Adrenal gland (tissue), 12 donors: ENCODE measurements around the gene LYZ. TPM values are rescaled to one million over a fixed set of nuclear protein-coding genes. Genes with fewer than 3 reads are reported as not detected.

Experiments used
- DNase-seq, 7 donors: peaks; one replicate each; pipeline ENCODE4 v3.0.0-alpha.2; 2019 to 2020
- H3K27ac ChIP-seq, 5 donors: fragments of 200-600 bp; sonication (generic) in 4 of 5; 1 replicate in 3 of 5; 2 replicates in 2 of 5; pipeline versions ENCODE4 v1.5.1 to v1.8.0; 2016 to 2020; ENCODE audit warnings: mild to moderate bottlenecking in 1 of 5
- H3K27me3 ChIP-seq: fragments of 200-600 bp; 2 replicates; pipeline ENCODE4 v1.8.0; 2021
- H3K36me3 ChIP-seq, 2 donors: fragments of 200-600 bp; replicated peaks in 1 of 2; 1 replicate in 1 of 2; 2 replicates in 1 of 2; pipeline versions ENCODE4 v1.5.1 to v1.8.0; 2018 to 2022
- H3K4me1 ChIP-seq, 2 donors: fragments of 200-600 bp; replicated peaks in 1 of 2; 1 replicate in 1 of 2; 2 replicates in 1 of 2; pipeline versions ENCODE4 v1.5.1 to v1.8.0; 2018 to 2021
- H3K4me3 ChIP-seq, 4 donors: fragments of 200-600 bp; sonication (generic) in 3 of 4; one replicate each; pipeline ENCODE4 v1.5.1; 2016 to 2018
- H3K9me3 ChIP-seq, 3 donors: fragments of 200-600 bp; sonication (generic) in 1 of 3; replicated peaks in 1 of 3; 1 replicate in 2 of 3; 2 replicates in 1 of 3; pipeline versions ENCODE4 v1.5.1 to v1.8.0; 2016 to 2021
- POLR2A ChIP-seq, 2 donors: fragments of 450-650 bp; IDR thresholded peaks; one replicate each; pipeline ENCODE4 v1.6.1; 2017; ENCODE audit warnings: antibody characterized with exemption in 2 of 2, mild to moderate bottlenecking in 2 of 2, moderate library complexity in 1 of 2
- WGBS, 4 donors: extraction: QIAGEN DNeasy Blood & Tissue Kit in 2 of 4; methylation state at CpG; one replicate each; pipeline versions ENCODE4 v1.1.5 to v1.1.7; 2013 to 2017; 5-methylcytosine and 5-hydroxymethylcytosine counted together
- intact Hi-C, 2 donors: fragments of 100-400 bp; cut with DNase I; formaldehyde crosslinking; loops; one replicate each; pipeline versions ENCODE4 v1.14.1 to v1.15.0; 2022 to 2023
- polyA plus RNA-seq, 3 donors: library from polyadenylated mRNA; stranded (reverse); fragments of 200-250 nt in 2 of 3; fragments of 350-450 nt in 1 of 3; fragmentation: Illumina TruSeq in 1 of 3; extraction: RNeasy Lipid Tissue Mini Kit (QIAGEN cat#74804) in 1 of 3; gene quantifications; one replicate each; pipeline ENCODE4 v1.2.3, GENCODE V29; 2013 to 2014
- total RNA-seq, 9 donors: library from RNA; depleted of rRNA in 4 of 9; stranded (reverse); fragments of >200 nt in 4 of 9; fragments of 120-200 nt in 1 of 9; fragmentation: NEBNext Ultra II Directional in 1 of 9; extraction: Animal tissue kit (Norgen Biotek cat#: 25700) in 1 of 9; gene quantifications; one replicate each; pipeline versions ENCODE4 v1.1.0 to v1.2.4, GENCODE V29; 2013 to 2023
- TF ChIP-seq, protein P1 (sequence below), 6 experiments: fragments of 450-650 bp in 4 of 6; fragments of 200-600 bp in 2 of 6; sonication (generic) in 1 of 6; IDR thresholded peaks; 1 replicate in 5 of 6; 2 replicates in 1 of 6; pipeline versions ENCODE4 v1.5.1 to v1.8.0; 2016 to 2021; ENCODE audit warnings: antibody characterized with exemption in 6 of 6, mild to moderate bottlenecking in 2 of 6, moderate library complexity in 1 of 6
- donor health status: healthy with polysubstance abuse.
- donor health status: Bipolar disorder and iron deficiency.
- donor health status: DM: yes; HTN: yes; CAD: no.
- donor health status: DM: no; HTN: no; CAD: no.
- donor health status: DM: no; HTN: no; CAD: no.
- donor health status: DM: yes; HTN: yes; CAD: no.

Gene LYZ
- total and polyA plus RNA-seq, 12 donors: 8.2 to 98.5 (median 28.6) TPM

DNA sequence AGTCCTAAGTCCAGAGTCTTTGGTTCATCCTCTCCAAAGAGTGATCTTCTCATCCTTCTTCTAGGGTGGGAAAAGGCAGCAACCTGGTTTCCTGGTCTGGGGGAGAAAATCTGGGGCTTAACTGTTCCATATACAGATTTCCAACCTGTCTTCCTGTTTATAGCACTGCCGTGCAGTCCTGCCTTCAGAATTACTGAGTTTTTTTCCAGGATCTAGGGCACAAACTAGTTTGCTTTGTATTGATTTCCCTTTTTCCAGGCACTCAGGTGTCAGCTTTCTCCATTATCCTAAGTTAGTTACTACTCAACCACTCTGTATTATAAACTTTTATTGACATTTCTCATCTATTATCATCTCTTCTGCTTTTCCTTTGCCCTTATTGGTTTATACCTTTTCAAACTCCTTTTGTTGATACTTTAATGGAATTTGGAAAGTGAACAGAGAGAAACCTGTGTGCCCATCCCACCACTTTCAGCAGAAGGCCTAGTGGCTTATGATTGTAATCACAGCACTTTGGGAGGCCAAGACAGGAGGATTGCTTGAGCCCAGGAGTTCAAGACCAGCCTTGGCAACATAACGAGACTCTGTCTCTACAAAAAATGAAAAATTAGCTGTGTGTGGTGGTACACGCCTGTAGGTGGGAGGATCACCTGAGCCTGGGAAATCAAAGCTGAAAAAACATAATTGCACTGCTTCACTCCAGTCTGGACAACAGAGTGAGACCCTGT is 4.1 kb upstream of the LYZ start:
- intact Hi-C loops: no loop called here

DNA sequence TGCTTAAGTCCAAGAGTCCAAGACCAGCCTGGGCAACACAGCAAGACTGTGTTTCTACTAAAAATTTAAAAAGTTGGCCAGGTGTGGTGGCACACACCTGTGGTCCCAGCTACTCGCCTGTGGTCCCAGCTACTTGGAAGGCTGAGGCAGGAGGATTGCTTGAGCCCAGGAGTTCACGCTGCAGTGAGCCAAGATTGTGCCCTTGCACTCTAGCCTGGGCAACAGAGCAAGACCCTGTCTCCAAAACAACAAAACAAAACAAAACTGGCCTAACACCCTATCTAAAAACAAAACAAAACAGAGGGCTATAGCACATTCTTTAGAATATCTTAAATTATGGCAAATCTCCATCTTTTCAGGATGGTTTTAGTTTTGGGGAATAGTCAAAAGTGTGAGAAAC is 3.1 kb upstream of the LYZ start:
- peaks cover 0 to 7% of the 10 kb centered on the region in 2 donors for H3K4me1 ChIP-seq
- no peaks in the 10 kb centered on the region for H3K9me3 ChIP-seq
- WGBS, 4 donors: 83 to 97% (median 92%) methylated on average over 2 of the region's 2 CpGs
- TF ChIP-seq POLR2A (IDR thresholded peaks at IDR 0.05): no peak
- TF ChIP-seq, protein P1, sequence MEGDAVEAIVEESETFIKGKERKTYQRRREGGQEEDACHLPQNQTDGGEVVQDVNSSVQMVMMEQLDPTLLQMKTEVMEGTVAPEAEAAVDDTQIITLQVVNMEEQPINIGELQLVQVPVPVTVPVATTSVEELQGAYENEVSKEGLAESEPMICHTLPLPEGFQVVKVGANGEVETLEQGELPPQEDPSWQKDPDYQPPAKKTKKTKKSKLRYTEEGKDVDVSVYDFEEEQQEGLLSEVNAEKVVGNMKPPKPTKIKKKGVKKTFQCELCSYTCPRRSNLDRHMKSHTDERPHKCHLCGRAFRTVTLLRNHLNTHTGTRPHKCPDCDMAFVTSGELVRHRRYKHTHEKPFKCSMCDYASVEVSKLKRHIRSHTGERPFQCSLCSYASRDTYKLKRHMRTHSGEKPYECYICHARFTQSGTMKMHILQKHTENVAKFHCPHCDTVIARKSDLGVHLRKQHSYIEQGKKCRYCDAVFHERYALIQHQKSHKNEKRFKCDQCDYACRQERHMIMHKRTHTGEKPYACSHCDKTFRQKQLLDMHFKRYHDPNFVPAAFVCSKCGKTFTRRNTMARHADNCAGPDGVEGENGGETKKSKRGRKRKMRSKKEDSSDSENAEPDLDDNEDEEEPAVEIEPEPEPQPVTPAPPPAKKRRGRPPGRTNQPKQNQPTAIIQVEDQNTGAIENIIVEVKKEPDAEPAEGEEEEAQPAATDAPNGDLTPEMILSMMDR (IDR thresholded peaks at IDR 0.05): no peak
- H3K4me3 ChIP-seq: no peak overlapping the region
- H3K36me3 ChIP-seq: no peaks in the 10 kb centered on the region
- intact Hi-C loops: no loop called here
- no peak overlapping the region for H3K27ac ChIP-seq
- H3K27me3 ChIP-seq: no peaks in the 10 kb centered on the region
- DNase-seq: no peak

More for the DNA sequence above, 4.1 kb upstream of the LYZ start:
- H3K27me3 ChIP-seq: no peaks in the 10 kb centered on the region
- H3K27ac ChIP-seq: no peak overlapping the region
- no peak for DNase-seq
- TF ChIP-seq, protein P1 (IDR thresholded peaks at IDR 0.05): no peak
- TF ChIP-seq POLR2A (IDR thresholded peaks at IDR 0.05): no peak
- H3K4me3 ChIP-seq: no peak overlapping the region
- no peaks in the 10 kb centered on the region for H3K36me3 ChIP-seq
- WGBS, 4 donors: 49 to 70% (median 63%) methylated on average over 3 of the region's 3 CpGs
- no peaks in the 10 kb centered on the region for H3K9me3 ChIP-seq
- H3K4me1 ChIP-seq: peaks cover 0 to 7% of the 10 kb centered on the region in 2 donors

DNA sequence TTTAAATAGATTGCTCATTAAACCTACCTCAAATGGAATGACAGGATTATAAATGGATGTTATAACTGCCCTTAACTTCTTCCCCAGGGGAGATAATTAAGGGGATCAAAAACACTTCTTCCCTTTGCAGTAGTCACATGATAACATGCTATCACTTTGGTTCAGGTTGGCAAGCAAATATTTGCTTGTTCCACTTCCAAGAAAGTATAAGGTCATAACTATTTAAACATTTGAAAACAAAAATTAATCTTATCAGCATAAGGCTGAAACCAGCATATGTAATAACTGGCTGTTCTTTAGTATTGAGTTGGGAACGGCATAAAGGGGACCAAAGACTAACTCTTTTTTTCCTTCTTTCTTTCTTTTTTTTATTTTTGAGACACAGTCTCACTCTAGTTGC is 2.4 kb upstream of the LYZ start:
- no peak for TF ChIP-seq POLR2A (IDR thresholded peaks at IDR 0.05)
- TF ChIP-seq, protein P1 (IDR thresholded peaks at IDR 0.05): no peak
- WGBS, 4 donors: 53 to 81% (median 69%) methylated on average over 1 of the region's 1 CpG
- intact Hi-C loops: no loop called here
- peaks cover 0 to 7% of the 10 kb centered on the region in 2 donors for H3K4me1 ChIP-seq
- no peak overlapping the region for H3K27ac ChIP-seq
- no peaks in the 10 kb centered on the region for H3K9me3 ChIP-seq
- H3K27me3 ChIP-seq: no peaks in the 10 kb centered on the region
- H3K36me3 ChIP-seq: no peaks in the 10 kb centered on the region
- H3K4me3 ChIP-seq: no peak overlapping the region
- DNase-seq: no peak

DNA sequence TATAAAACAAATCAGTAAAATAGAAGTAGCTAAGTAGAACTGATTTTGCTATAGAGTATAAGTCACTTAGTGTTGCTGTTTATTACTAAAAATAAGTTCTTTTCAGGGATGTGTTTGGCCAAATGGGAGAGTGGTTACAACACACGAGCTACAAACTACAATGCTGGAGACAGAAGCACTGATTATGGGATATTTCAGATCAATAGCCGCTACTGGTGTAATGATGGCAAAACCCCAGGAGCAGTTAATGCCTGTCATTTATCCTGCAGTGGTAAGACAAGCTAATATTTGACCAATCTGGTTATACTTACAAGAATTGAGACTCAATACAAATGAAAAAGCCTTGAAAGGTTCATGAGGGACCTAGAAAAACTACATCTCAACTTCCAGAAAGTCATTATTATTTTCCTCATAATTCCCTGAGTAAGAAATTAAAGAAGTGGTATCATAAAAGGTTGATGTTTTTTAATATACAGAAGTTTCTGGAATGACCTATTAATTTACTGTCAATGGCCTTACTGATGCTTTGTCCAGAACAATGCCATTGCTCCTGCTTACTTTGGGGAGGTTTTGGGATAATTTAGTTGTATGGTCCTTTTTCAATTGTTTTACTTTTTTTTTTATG is 1.9 kb downstream of the LYZ start:
- TF ChIP-seq, protein P1 (IDR thresholded peaks at IDR 0.05): no peak
- TF ChIP-seq POLR2A (IDR thresholded peaks at IDR 0.05): no peak
- DNase-seq: no peak
- 74 to 85% (median 78%) methylated on average over 2 of the region's 2 CpGs for WGBS, 4 donors
- Histone ChIP-seq H3K4me3 (peak overlapping the region in 1 of 4 donors; percentile 17), H3K27ac (no peak overlapping the region), H3K4me1 (no peaks in the 10 kb centered on the region), H3K27me3 (no peaks in the 10 kb centered on the region), H3K36me3 (no peaks in the 10 kb centered on the region), H3K9me3 (no peaks in the 10 kb centered on the region)
- intact Hi-C loops: no loop called here
